Dedifferentiated amniotic fluid mesenchymal stem cell (primary cell): Measurements from ENCODE around the gene EDN1.

Source experiments
- DNase-seq: peaks from one replicate; pipeline ENCODE4 v3.0.0-alpha.2; 2016; ENCODE audit errors: extremely low spot score

Gene EDN1

DNA sequence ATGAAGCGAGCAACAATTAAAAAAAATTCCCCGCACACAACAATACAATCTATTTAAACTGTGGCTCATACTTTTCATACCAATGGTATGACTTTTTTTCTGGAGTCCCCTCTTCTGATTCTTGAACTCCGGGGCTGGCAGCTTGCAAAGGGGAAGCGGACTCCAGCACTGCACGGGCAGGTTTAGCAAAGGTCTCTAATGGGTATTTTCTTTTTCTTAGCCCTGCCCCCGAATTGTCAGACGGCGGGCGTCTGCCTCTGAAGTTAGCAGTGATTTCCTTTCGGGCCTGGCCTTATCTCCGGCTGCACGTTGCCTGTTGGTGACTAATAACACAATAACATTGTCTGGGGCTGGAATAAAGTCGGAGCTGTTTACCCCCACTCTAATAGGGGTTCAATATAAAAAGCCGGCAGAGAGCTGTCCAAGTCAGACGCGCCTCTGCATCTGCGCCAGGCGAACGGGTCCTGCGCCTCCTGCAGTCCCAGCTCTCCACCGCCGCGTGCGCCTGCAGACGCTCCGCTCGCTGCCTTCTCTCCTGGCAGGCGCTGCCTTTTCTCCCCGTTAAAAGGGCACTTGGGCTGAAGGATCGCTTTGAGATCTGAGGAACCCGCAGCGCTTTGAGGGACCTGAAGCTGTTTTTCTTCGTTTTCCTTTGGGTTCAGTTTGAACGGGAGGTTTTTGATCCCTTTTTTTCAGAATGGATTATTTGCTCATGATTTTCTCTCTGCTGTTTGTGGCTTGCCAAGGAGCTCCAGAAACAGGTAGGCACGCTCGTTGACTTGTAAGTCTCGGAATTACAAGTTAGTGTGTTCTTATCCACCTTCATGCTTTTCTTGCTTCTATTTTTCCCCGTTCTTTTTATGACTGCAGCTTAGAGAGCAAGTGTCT lies at the start of gene EDN1:
Gene EDN1 (plus strand): TSS at position 429 of the 888 bp plus-strand sequence. CDS start 269 bp downstream, at position 698.
- DNase-seq: peak; percentile 80

GRCh38 chr6:12241493-12242175 lies 48.5 kb upstream of the EDN1 start:
- no peak for DNase-seq

- DNase-seq: no peak
These were observed 47.0 kb upstream of the EDN1 start for GRCh38 chr6:12243169-12243568.

- no peak for DNase-seq
These were observed 44.8 kb upstream of the EDN1 start for GRCh38 chr6:12245360-12245759.

GRCh38 chr6:12245763-12246718 lies 44.1 kb upstream of the EDN1 start:
- DNase-seq: no peak

DNA sequence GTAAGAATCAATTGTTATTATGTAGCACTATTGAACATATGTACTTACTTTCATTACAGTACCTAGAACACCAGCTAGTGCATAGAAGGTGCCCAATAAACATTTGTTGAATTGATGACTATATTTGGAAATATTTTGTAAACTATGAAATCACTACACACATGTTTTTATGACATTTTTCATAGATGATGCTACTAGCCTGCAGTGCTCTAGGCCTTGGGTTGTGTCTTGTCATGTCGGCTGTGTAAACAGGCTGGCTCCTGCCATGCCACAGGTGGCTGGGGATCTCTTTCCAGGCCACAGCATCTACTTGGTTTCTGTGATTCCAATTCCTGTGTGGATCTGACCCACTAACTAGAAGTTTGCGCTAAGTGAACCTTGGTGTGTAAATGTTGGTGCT lies 43.3 kb upstream of the EDN1 start:
- no peak for DNase-seq

GRCh38 chr6:12249541-12250382 lies 40.4 kb upstream of the EDN1 start:
- no peak for DNase-seq

DNA sequence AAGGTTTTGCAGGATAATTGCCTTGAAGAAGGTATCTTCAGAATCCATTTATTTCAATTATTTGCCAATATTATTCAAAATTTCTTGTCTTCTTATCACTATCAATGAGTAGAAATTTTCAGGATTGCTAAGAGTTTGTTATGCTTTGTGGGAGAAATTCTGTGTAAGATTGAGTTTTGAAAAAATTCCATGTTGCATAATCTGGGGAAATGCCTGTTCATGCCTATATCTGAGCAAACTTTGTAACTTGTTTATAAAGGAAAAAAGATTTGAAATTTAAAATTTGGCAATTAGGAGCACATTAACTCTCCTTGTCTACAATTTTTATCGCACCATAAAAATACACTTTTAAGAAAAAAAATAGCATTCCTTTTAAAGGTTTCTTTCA lies 39.8 kb upstream of the EDN1 start:
- DNase-seq: no peak

GRCh38 chr6:12254210-12254609 lies 36.0 kb upstream of the EDN1 start:
- no peak for DNase-seq

- DNase-seq: no peak
These were observed 32.0 kb upstream of the EDN1 start for GRCh38 chr6:12258191-12258590.

DNA sequence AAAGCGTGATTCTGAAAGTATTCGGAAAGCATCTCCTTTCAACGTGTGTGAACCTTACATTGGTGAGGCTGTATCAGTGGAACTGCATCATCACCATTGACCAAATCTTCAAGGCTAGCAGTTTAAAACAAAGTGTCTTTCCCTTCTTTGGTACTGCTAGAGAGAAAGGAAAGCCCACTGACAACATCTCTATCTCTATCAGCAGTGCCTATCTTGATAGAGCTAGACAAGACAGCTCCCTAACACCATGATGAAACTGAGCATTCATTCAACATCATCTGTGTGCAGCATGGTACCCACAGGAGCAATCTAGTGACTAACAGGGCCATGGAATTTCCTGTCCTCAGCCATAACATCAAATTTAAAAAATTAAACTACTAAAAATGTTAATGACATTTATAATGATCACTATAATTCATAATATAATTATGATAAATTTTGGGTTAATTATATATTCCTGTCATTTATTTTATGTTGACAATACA lies 31.5 kb upstream of the EDN1 start:
- no peak for DNase-seq

- no peak for DNase-seq
These were observed 29.6 kb upstream of the EDN1 start for GRCh38 chr6:12260458-12261093.

- DNase-seq: no peak
These were observed 28.7 kb upstream of the EDN1 start for GRCh38 chr6:12261502-12261901.

DNA sequence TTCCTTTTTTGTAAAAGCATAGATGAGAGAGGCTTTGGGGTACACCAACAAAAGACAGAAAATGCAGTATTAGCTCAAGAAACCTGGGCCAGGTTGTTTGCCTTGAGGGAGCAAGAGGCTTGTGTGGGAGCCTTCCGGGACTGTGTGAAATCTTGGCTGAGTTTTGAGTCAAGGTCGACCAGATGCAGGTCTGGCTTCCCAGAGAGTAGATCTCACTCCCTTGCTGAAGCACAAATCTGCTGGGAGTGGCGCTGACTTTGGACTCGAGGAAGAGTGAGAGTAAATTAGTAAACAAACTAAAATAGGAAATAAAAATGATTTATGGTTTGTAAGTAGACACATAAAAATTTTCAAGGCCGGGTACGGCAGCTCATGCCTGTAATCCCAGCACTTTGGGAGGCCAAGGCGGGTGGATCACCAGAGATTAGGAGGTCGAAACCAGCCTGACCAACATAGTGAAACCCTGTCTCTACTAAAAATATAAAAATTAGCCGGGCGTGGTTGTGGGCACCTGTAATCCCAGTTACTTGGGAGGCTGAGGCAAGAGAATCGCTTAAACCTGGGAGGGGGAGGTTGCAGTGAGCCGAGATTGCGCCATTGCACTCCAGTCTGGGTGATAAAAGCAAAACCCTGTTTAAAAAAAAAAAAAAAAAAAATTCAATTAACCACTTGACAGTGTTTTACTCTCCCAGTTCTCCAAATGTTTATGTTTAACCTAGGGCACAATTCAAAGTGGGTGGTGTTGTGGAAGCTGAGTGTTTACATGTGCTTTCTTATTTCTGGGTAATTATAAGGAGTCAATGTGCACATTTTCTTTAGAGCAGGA lies 27.7 kb upstream of the EDN1 start:
- no peak for DNase-seq

- no peak for DNase-seq
These were observed 26.8 kb upstream of the EDN1 start for GRCh38 chr6:12263403-12263802.

DNA sequence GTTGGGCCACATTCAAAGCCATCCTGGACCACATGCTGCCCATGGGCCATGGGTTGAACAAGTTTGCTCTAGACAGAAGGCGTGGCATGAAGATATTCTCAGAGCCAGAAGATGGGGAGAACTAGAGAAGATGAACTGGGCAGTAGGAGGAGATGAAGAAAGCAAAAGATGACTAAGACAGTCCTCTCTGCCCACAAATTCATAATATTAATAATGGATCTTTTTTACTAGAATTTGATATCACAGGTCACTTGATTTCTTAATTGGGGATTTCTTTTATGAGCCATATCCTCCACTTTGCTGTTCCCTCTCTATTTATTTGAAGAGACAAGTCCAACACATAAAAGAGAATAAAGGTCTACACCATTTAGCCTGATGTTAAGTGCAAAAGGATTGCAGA lies 25.5 kb upstream of the EDN1 start:
- no peak for DNase-seq

GRCh38 chr6:12265296-12265695 lies 24.9 kb upstream of the EDN1 start:
- DNase-seq: no peak

DNA sequence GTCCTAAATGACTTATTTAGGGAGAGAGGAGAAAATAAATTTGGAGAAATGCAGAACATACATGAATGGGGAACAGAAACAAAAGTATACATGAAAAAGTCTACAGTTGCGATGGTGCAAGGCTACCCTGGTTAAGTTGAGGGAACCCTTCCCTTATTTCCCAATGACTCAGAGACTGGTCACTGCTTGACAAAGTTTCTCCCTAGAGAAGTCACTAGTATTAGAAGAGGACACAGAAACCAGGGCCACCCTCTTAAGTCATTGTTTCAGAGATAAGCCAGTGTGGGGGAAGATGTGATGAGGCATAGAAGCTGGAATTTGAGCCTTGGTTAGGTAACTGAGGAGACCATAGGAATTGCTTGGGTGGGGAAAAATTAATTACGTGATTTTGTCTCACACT lies 24.4 kb upstream of the EDN1 start:
- no peak for DNase-seq

GRCh38 chr6:12266571-12266970 lies 23.6 kb upstream of the EDN1 start:
- DNase-seq: peak; percentile 38

DNA sequence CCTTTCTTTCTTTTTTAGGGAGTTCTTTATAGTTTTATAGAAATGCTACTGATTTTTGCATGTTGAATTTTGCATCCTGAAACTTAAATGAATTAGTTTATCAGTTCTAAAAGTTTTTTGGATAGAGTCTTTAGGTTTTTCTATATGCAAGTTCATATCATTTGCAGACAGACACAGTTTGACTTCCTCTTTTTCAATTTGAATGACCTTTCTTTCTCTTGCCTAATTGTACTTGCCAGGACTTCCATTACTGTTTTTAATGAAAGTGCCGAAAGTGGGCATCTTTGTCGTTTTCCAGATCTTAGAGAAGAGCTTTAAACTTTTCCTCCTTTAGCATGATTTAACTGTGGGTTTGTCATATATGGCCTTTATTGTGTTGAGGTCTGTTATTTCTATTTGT lies 21.1 kb upstream of the EDN1 start:
- no peak for DNase-seq
